DOHH2 (cell line): ENCODE results near the gene LSM5.

ENCODE experiments used
- EZH2phosphoT487 ChIP-seq: fragments of 200-600 bp; sonication (generic); IDR thresholded peaks from 2 replicates; pipeline ENCODE4 v1.6.1; 2017; ENCODE audit warnings: borderline replicate concordance, mild to moderate bottlenecking, antibody characterized with exemption, low read length, moderate library complexity, mixed read lengths
- TF ChIP-seq, protein P1 (sequence below): fragments of 200-600 bp; sonication (generic); IDR thresholded peaks from one replicate; pipeline ENCODE4 v1.5.1; 2014; ENCODE audit warnings: antibody characterized with exemption, mild to moderate bottlenecking, low read depth, low read length; ENCODE audit not compliant: poor library complexity, severe bottlenecking

DNA sequence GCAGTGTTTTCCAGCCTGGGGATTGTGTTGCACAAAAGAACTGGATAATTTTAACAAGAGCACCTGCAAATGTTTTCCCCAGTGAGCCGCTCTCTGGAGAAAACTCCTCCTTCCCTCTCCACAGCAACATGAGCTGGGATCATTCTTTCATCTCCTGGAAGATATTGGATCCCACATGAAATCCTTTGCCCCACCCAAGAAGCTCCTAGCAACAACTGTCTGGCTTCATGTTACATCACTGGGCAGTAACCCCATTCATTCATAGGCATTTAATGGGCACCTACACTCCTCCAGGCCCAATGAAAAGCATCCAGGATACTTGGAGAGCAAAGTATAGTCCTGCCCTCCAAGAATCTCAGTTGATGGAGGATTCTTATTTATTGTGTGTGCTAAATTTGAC lies 27.2 kb downstream of the LSM5 start:
- TF ChIP-seq, protein P1, sequence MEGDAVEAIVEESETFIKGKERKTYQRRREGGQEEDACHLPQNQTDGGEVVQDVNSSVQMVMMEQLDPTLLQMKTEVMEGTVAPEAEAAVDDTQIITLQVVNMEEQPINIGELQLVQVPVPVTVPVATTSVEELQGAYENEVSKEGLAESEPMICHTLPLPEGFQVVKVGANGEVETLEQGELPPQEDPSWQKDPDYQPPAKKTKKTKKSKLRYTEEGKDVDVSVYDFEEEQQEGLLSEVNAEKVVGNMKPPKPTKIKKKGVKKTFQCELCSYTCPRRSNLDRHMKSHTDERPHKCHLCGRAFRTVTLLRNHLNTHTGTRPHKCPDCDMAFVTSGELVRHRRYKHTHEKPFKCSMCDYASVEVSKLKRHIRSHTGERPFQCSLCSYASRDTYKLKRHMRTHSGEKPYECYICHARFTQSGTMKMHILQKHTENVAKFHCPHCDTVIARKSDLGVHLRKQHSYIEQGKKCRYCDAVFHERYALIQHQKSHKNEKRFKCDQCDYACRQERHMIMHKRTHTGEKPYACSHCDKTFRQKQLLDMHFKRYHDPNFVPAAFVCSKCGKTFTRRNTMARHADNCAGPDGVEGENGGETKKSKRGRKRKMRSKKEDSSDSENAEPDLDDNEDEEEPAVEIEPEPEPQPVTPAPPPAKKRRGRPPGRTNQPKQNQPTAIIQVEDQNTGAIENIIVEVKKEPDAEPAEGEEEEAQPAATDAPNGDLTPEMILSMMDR, result no peak
- no peak for TF ChIP-seq EZH2phosphoT487
